IPS DF 6.9 (cell line): ENCODE results near the gene CLC.
A peak's percentile ranks its signal among the peaks of the same experiment; 100 is the strongest.
"Not testable (repeated sequence)": the region's sequence is repeated elsewhere in the genome, so short reads cannot be mapped to it uniquely, and the experiment has no call there.

ENCODE experiments used
- DNase-seq: peaks from one replicate; pipeline ENCODE4 v3.0.0-alpha.2; 2013; ENCODE audit warnings: low read depth, low spot score
- H3K27ac ChIP-seq: one replicate; pipeline ENCODE4 v1.5.1; 2013; ENCODE audit warnings: low read length, control low read depth
- H3K27me3 ChIP-seq: 2 replicates; pipeline ENCODE4 v1.6.1; 2013; ENCODE audit warnings: mild to moderate bottlenecking, low read length; ENCODE audit not compliant: control insufficient read depth, insufficient read depth
- H3K36me3 ChIP-seq: 2 replicates; pipeline ENCODE4 v1.6.1; 2013; ENCODE audit warnings: low read length; ENCODE audit not compliant: control insufficient read depth, insufficient read depth
- H3K4me1 ChIP-seq: 2 replicates; pipeline ENCODE4 v1.6.1; 2013; ENCODE audit warnings: low read length; ENCODE audit not compliant: control insufficient read depth, insufficient read depth
- H3K4me3 ChIP-seq: 2 replicates; pipeline ENCODE4 v1.5.1; 2013; ENCODE audit warnings: mild to moderate bottlenecking, low read length
- H3K9me3 ChIP-seq: 2 replicates; pipeline ENCODE4 v1.6.1; 2013; ENCODE audit warnings: low read length, inconsistent platforms; ENCODE audit not compliant: control insufficient read depth, insufficient read depth
- WGBS: extraction: QIAGEN DNeasy Blood & Tissue Kit; methylation state at CpG from one replicate; pipeline ENCODE4 v1.1.7; 2013; ENCODE audit warnings: mixed read lengths, missing lambda C conversion rate; ENCODE audit not compliant: insufficient read length, insufficient coverage; 5-methylcytosine and 5-hydroxymethylcytosine counted together

The CLC gene

GRCh38 chr19:39737891-39738290, at the start of gene CLC:
CLC (minus strand) TSS chr19:39738029; CDS start chr19:39737952, 77 bp downstream.
- H3K4me3 ChIP-seq, result no peak within 1 kb of the TSS
- no CpG with 5 or more reads among the region's 3 CpGs for WGBS
- H3K27me3 ChIP-seq, result no peaks in the 10 kb centered on the region
- no peaks in the 10 kb centered on the region for H3K36me3 ChIP-seq
- H3K27ac ChIP-seq, result no peak within 1 kb of the TSS
- no peaks in the 10 kb centered on the region for H3K4me1 ChIP-seq
- no peaks in the 10 kb centered on the region for H3K9me3 ChIP-seq
- DNase-seq, result no peak

- Histone ChIP-seq H3K36me3 (no peaks in the 10 kb centered on the region), H3K27ac (no peak overlapping the region), H3K4me1 (no peaks in the 10 kb centered on the region), H3K27me3 (no peaks in the 10 kb centered on the region), H3K4me3 (no peak overlapping the region), H3K9me3 (no peaks in the 10 kb centered on the region)
- whole genome bisulfite sequencing, result no CpG with 5 or more reads among the region's 3 CpGs
- DNase-seq, result no peak
Observed at GRCh38 chr19:39780894-39781293, 43.1 kb upstream of the CLC start.

- Histone ChIP-seq H3K4me1 (no peaks in the 10 kb centered on the region), H3K27ac (no peak within 1 kb of the TSS), H3K36me3 (no peaks in the 10 kb centered on the region), H3K27me3 (no peaks in the 10 kb centered on the region), H3K9me3 (no peaks in the 10 kb centered on the region), H3K4me3 (no peak within 1 kb of the TSS)
- no peak for DNase-seq
- WGBS, result no CpG with 5 or more reads among the region's 4 CpGs
Observed at GRCh38 chr19:39778763-39779162, 40.9 kb upstream of the CLC start, which contains the start of gene LEUTX. LEUTX (plus strand) TSS chr19:39778854; CDS start chr19:39778921, 67 bp downstream.

- Histone ChIP-seq H3K27ac (no peak overlapping the region), H3K4me3 (no peak overlapping the region), H3K4me1 (peaks cover 1% of the 10 kb centered on the region; the same call in 1 of the 2 replicates), H3K27me3 (no peaks in the 10 kb centered on the region), H3K9me3 (no peaks in the 10 kb centered on the region), H3K36me3 (no peaks in the 10 kb centered on the region)
- DNase-seq, result no peak
- WGBS, result no CpG with 5 or more reads among the region's 4 CpGs
Observed at GRCh38 chr19:39768786-39769185, 31.0 kb upstream of the CLC start.

GRCh38 chr19:39768334-39768733, 30.5 kb upstream of the CLC start:
- Histone ChIP-seq H3K27ac (no peak overlapping the region), H3K36me3 (no peaks in the 10 kb centered on the region), H3K9me3 (no peaks in the 10 kb centered on the region), H3K4me1 (peaks cover 1% of the 10 kb centered on the region; the same call in 1 of the 2 replicates), H3K27me3 (no peaks in the 10 kb centered on the region), H3K4me3 (no peak overlapping the region)
- DNase-seq, result no peak
- no CpG with 5 or more reads among the region's 8 CpGs for WGBS

GRCh38 chr19:39765091-39766076, 27.6 kb upstream of the CLC start:
- Histone ChIP-seq H3K4me3 (no peak overlapping the region), H3K9me3 (no peaks in the 10 kb centered on the region), H3K27ac (no peak overlapping the region), H3K36me3 (no peaks in the 10 kb centered on the region), H3K27me3 (no peaks in the 10 kb centered on the region), H3K4me1 (peaks cover 1% of the 10 kb centered on the region; the same call in 1 of the 2 replicates)
- WGBS, result no CpG with 5 or more reads among the region's 16 CpGs
- DNase-seq, result peak; percentile 43

GRCh38 chr19:39761851-39762250, 24.0 kb upstream of the CLC start:
- no CpG with 5 or more reads among the region's 1 CpG for WGBS
- not testable (repeated sequence) for H3K27ac ChIP-seq, H3K9me3 ChIP-seq, H3K4me3 ChIP-seq, H3K36me3 ChIP-seq, DNase-seq, H3K27me3 ChIP-seq, H3K4me1 ChIP-seq

GRCh38 chr19:39759457-39760184, 21.8 kb upstream of the CLC start:
- whole genome bisulfite sequencing, result no CpG with 5 or more reads among the region's 4 CpGs
- Histone ChIP-seq H3K4me3 (no peak overlapping the region), H3K4me1 (no peaks in the 10 kb centered on the region), H3K27me3 (no peaks in the 10 kb centered on the region), H3K36me3 (no peaks in the 10 kb centered on the region), H3K9me3 (no peaks in the 10 kb centered on the region), H3K27ac (no peak overlapping the region)
- no peak for DNase-seq

- DNase-seq, result no peak
- H3K36me3 ChIP-seq, result no peaks in the 10 kb centered on the region
- H3K27me3 ChIP-seq, result no peaks in the 10 kb centered on the region
Observed at GRCh38 chr19:39754971-39755370, 17.1 kb upstream of the CLC start.

GRCh38 chr19:39754544-39754943, 16.7 kb upstream of the CLC start:
- WGBS, result no CpG with 5 or more reads among the region's 2 CpGs

More at GRCh38 chr19:39754971-39755370, 17.1 kb upstream of the CLC start:
- Histone ChIP-seq H3K27ac (no peak overlapping the region), H3K9me3 (no peaks in the 10 kb centered on the region), H3K4me3 (no peak overlapping the region), H3K4me1 (no peaks in the 10 kb centered on the region)
- no CpG with 5 or more reads among the region's 3 CpGs for WGBS

More at GRCh38 chr19:39754544-39754943, 16.7 kb upstream of the CLC start:
- no peak overlapping the region for H3K4me3 ChIP-seq
- no peaks in the 10 kb centered on the region for H3K4me1 ChIP-seq
- no peaks in the 10 kb centered on the region for H3K36me3 ChIP-seq
- no peak overlapping the region for H3K27ac ChIP-seq
- no peaks in the 10 kb centered on the region for H3K27me3 ChIP-seq
- no peak for DNase-seq
- H3K9me3 ChIP-seq, result no peaks in the 10 kb centered on the region
